ENCODE results near the gene PCNP. TPM values are rescaled to one million over a fixed set of nuclear protein-coding genes. Genes with fewer than 3 reads are reported as not detected.

The PCNP gene
- total RNA-seq, 1 experiment from 2014 or later: 216 TPM

DNA sequence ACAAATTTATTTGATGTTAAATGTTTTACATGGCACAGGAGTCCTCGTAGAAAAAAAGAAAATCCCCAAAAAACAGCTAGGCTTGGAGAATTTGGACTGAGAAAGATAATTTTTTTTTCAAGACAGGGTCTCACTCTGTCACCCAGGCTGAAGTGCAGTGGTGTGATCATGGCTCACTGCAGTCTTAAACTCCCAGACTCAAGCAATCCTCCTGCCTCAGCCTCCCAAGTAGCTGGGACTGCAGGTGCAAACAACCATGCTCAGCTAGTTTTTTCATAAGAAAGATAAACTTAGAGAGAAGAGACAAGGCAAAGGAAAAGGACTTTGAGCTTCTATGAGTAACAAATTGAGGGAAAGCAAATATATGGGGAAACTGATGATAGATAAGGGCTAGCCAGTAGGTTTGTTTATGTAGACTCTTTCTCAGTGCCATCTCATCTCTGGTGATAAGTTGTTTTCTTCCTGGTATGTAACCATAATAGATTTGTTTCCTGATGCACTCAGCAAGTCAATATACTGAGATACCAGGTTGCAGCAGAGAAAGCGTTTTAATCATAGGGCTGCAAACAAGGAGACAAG lies 25.4 kb upstream of the PCNP start:
- H4K8ac ChIP-seq (replicated peaks; ENCODE audit: insufficient read length, low read depth, low read length): no peak overlapping the region
- no peak overlapping the region for H3T11ph ChIP-seq (ENCODE audit: low read length)
- WGBS (ENCODE audit: extremely low coverage, insufficient read length, low lambda C conversion rate): no CpG with 5 or more reads among the region's 2 CpGs
- no peak overlapping the region for H4K5ac ChIP-seq (ENCODE audit: insufficient read length, low read depth, low read length)
- peaks cover 2% of the 10 kb centered on the region; the same call in 1 of the 2 replicates for H3K4me1 ChIP-seq (ENCODE audit: insufficient read depth, low read length)
- no peak overlapping the region for H3K56ac ChIP-seq (ENCODE audit: insufficient read length, low read depth, low read length)
- no peak overlapping the region for H3K9ac ChIP-seq (ENCODE audit: extremely low read depth, insufficient read length, low read length)
- H3K4me2 ChIP-seq (ENCODE audit: insufficient read depth, insufficient read length, low read length): no peak overlapping the region
- no peak overlapping the region for H2BK15ac ChIP-seq (ENCODE audit: low read depth, low read length)
- H3K14ac ChIP-seq (ENCODE audit: insufficient read depth, low read length): no peak overlapping the region
- H2AFZ ChIP-seq (ENCODE audit: low read length): no peak overlapping the region
- no peaks in the 10 kb centered on the region for H4K20me1 ChIP-seq (ENCODE audit: control insufficient read depth, insufficient read depth, insufficient read length)
- no peak for DNase-seq
- H2BK20ac ChIP-seq (ENCODE audit: low read depth, low read length, poor library complexity, severe bottlenecking): no peak overlapping the region
- no peaks in the 10 kb centered on the region for H3K79me2 ChIP-seq (ENCODE audit: insufficient read depth, low read length)
- H3K9me3 ChIP-seq (ENCODE audit: control insufficient read depth, low read depth, low read length): no peaks in the 10 kb centered on the region
- Mint-ChIP-seq H3K27me3 (ENCODE audit: low read depth) (peaks cover 2% of the 10 kb centered on the region; the same call in 1 of the 2 replicates), H3K36me3 (ENCODE audit: insufficient read depth in 1 of 3, low read depth in 3 of 3) (peaks cover 15 to 27% (median 19%) of the 10 kb centered on the region in 3 experiments), H3K27ac (peak overlapping the region in 2 of 3 experiments; percentile 45 to 75; a peak in 3 of 7 replicates), H3K4me1 (peaks cover 24 to 25% of the 10 kb centered on the region in 2 experiments), H3K4me3 (no peak overlapping the region), H3K9me3 (peaks cover 20 to 31% of the 10 kb centered on the region in 2 experiments)
- H3K79me1 ChIP-seq (ENCODE audit: insufficient read depth, low read depth, low read length, poor library complexity, severe bottlenecking): no peaks in the 10 kb centered on the region
- no peak overlapping the region for H4K91ac ChIP-seq (ENCODE audit: insufficient read length, low read depth, low read length)
- H3K27ac ChIP-seq (ENCODE audit: insufficient read length, low read depth, low read length): no peak overlapping the region
- H2BK120ac ChIP-seq (ENCODE audit: low read depth, low read length, poor library complexity, severe bottlenecking): no peak overlapping the region
- H2BK5ac ChIP-seq (ENCODE audit: insufficient read length, low read length): no peak overlapping the region
- H3K27me3 ChIP-seq (ENCODE audit: insufficient read depth, low read length): no peaks in the 10 kb centered on the region
- H3K23me2 ChIP-seq (ENCODE audit: insufficient read length, low read depth, low read length, poor library complexity, severe bottlenecking): no peaks in the 10 kb centered on the region
- no peak overlapping the region for H2BK12ac ChIP-seq (ENCODE audit: insufficient read length, low read depth, low read length)
- no peak overlapping the region for H3K4ac ChIP-seq (ENCODE audit: low read depth, low read length)
- no peak overlapping the region for H3K23ac ChIP-seq (ENCODE audit: insufficient read length, low read depth, low read length)
- H3K18ac ChIP-seq (ENCODE audit: insufficient read length, low read depth, low read length): no peak overlapping the region
- no peak overlapping the region for H2AK5ac ChIP-seq (ENCODE audit: insufficient read length, low read length)
- TF ChIP-seq, protein P1, sequence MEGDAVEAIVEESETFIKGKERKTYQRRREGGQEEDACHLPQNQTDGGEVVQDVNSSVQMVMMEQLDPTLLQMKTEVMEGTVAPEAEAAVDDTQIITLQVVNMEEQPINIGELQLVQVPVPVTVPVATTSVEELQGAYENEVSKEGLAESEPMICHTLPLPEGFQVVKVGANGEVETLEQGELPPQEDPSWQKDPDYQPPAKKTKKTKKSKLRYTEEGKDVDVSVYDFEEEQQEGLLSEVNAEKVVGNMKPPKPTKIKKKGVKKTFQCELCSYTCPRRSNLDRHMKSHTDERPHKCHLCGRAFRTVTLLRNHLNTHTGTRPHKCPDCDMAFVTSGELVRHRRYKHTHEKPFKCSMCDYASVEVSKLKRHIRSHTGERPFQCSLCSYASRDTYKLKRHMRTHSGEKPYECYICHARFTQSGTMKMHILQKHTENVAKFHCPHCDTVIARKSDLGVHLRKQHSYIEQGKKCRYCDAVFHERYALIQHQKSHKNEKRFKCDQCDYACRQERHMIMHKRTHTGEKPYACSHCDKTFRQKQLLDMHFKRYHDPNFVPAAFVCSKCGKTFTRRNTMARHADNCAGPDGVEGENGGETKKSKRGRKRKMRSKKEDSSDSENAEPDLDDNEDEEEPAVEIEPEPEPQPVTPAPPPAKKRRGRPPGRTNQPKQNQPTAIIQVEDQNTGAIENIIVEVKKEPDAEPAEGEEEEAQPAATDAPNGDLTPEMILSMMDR (conservative IDR thresholded peaks at IDR 0.05): no peak

Data from H9 (cell line).